ENCODE results near the gene CHCHD10. TPM values are rescaled to one million over a fixed set of nuclear protein-coding genes. Genes with fewer than 3 reads are reported as not detected.

CHCHD10 gene
- total and polyA plus RNA-seq, 9 donors = 2.7 to 40.5 (median 20.1) TPM

DNA sequence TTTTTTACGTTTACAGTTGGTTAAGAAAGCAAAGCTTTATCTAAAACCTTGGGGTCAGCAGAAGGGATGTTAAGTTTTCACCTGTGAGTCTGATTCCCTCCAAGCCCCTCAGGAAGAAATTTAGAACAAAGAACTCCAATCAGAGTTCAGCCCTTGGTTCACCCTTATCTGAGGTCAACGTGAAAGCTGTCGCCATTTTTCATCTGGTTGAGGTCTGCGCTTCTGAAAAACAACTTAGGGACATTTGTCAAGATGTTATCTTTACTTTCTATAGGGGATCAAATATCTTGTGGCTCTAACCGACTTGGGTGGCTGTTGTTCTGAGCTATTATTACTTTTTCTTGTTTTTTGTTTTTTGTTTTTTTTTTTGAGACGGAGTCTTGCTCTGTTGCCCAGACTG, 46.9 kb downstream of the CHCHD10 start:
- Histone ChIP-seq H3K27ac (no peak overlapping the region), H3K27me3 (no peaks in the 10 kb centered on the region), H3K4me1 (ENCODE audit: insufficient read depth) (peaks cover 4% of the 10 kb centered on the region), H3K4me3 (no peak overlapping the region), H3K36me3 (no peaks in the 10 kb centered on the region), H3K9me3 (no peaks in the 10 kb centered on the region)
- DNase-seq = no peak
- TF ChIP-seq EP300 (IDR thresholded peaks at IDR 0.05) (no peak), POLR2A (IDR thresholded peaks at IDR 0.05) (no peak)
- TF ChIP-seq, protein P1, sequence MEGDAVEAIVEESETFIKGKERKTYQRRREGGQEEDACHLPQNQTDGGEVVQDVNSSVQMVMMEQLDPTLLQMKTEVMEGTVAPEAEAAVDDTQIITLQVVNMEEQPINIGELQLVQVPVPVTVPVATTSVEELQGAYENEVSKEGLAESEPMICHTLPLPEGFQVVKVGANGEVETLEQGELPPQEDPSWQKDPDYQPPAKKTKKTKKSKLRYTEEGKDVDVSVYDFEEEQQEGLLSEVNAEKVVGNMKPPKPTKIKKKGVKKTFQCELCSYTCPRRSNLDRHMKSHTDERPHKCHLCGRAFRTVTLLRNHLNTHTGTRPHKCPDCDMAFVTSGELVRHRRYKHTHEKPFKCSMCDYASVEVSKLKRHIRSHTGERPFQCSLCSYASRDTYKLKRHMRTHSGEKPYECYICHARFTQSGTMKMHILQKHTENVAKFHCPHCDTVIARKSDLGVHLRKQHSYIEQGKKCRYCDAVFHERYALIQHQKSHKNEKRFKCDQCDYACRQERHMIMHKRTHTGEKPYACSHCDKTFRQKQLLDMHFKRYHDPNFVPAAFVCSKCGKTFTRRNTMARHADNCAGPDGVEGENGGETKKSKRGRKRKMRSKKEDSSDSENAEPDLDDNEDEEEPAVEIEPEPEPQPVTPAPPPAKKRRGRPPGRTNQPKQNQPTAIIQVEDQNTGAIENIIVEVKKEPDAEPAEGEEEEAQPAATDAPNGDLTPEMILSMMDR (IDR thresholded peaks at IDR 0.05) = no peak
- intact Hi-C loops (cut with DNase I) = loop anchor here in 1 of 4 donors (2.0 kb wide), 1 partner anchor 46 kb away; the partner anchor contains the start of gene CHCHD10
- 61 to 67% (median 65%) methylated on average over 6 of the region's 6 CpGs for WGBS, 3 donors

DNA sequence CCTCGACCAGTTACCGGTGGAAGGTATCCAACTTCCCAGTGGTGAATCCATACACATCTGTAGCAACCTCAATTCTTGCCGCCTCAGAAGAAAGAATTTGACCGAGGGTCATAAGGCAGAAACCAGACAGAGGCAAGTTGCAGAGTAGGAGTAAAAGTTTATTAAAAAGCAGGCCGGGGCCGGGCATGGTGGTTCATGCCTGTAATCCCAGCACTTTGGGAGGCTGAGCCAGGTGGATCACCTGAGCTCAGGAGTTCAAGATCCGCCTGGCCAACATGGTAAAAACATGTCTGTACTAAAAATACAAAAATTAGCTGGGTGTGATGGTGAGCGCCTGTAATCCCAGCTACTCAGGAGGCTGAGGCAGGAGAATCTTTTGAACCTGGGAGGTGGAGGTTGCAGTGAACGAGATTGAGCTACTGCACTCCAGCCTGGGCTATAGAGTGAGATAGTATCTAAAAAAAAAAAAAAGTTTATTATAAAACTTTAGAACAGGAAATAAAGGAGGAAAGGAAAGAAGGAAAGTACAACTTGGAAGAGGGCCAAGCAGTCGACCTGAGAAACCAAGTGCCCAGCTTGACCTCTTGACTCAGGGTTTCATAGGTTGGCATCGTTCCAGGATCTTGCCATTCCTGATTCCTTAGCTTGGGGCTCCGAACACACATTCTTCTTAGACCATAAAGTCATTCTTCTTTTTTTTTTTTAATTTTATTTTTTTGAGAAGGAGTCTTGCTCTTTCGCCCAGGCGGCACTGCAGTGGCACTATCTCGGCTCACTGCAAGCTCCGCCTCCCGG, 49.2 kb downstream of the CHCHD10 start:
- Histone ChIP-seq H3K9me3 (no peaks in the 10 kb centered on the region), H3K4me1 (ENCODE audit: insufficient read depth) (peaks cover 5% of the 10 kb centered on the region), H3K27ac (no peak overlapping the region), H3K4me3 (no peak overlapping the region), H3K36me3 (no peaks in the 10 kb centered on the region), H3K27me3 (no peaks in the 10 kb centered on the region)
- no peak for DNase-seq
- TF ChIP-seq, protein P1 (IDR thresholded peaks at IDR 0.05) = no peak
- no peak for TF ChIP-seq EP300 (IDR thresholded peaks at IDR 0.05)
- TF ChIP-seq POLR2A (IDR thresholded peaks at IDR 0.05) = no peak
- WGBS, 3 donors = 85 to 87% (median 85%) methylated on average over 17 of the region's 17 CpGs
- intact Hi-C loops (cut with DNase I) = no loop called here

DNA sequence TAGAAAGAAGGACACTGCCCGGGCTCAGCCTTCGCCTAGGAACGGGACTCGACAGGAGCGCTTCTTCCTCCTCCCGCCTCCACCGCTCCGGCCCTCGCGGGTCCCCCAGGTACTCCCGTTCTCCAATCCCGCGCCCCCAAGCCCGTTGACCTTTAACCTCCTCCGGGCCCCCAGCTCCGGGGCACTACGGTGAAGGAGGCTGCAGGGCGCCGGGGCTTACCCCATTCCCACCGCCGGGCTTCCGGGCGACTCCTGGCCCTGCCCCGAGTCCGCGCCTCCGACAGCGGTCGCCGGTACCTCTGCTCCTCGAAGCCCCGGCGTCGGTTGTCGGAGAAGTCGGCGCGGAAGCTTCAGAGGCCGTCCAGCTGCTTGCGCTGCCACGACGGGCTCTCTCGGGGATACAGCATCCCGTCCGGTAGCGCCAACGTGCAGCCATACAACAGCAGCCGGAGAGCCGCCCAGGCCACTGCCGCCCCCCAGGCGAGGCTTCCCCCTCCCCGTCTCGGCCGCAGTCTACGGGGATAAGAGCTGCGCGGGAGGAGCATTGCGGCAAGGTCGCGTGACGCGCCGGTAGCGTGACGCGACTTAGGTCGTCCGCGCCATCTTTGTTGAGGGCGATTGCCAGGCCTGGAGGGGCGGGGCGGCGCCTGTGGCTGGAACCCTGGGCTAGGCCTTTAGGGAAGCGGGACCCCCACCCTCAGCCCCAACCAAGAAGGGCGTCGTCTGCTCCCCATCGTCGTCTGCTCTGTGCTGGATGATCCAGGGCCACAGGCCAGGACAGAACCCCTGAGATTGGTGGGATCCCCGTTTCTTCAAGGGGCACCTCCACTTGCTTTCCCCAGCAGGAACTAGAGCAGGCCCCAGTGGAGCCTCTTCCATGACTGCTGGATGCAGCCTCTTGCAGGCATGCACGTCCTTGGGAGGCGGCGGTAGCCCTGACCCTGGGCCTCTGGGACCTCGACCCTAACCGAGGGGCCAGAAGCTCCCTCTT, 50.7 kb downstream of the CHCHD10 start:
- Histone ChIP-seq H3K4me3 (peak overlapping the region; percentile 79), H3K9me3 (no peaks in the 10 kb centered on the region), H3K27me3 (no peaks in the 10 kb centered on the region), H3K36me3 (no peaks in the 10 kb centered on the region), H3K27ac (peak overlapping the region; percentile 31 to 64), H3K4me1 (ENCODE audit: insufficient read depth) (peaks cover 5% of the 10 kb centered on the region)
- 2 to 4% (median 2%) methylated on average over 77 to 84 of the region's 84 CpGs for WGBS, 3 donors
- peak; percentile 88 to 92 (median 91) for DNase-seq
- TF ChIP-seq EP300 (IDR thresholded peaks at IDR 0.05) (no peak), POLR2A (IDR thresholded peaks at IDR 0.05) (peak; percentile 68)
- TF ChIP-seq, protein P1 (IDR thresholded peaks at IDR 0.05) = peak in 1 of 3 donors; percentile 20
- intact Hi-C loops (cut with DNase I) = no loop called here

Other genes starting within 250 kb of the CHCHD10 start
- gene IGLL1, start 187.7 kb downstream of the CHCHD10 start, total RNA-seq = under 1 TPM in 1 of 7 donors, not detected in 6; 0.34 TPM
- not detected for gene IGLL1, start 187.7 kb downstream of the CHCHD10 start, polyA plus RNA-seq
- gene DRICH1, start 135.7 kb downstream of the CHCHD10 start, total RNA-seq = 1 to 10 TPM in 3 of 7 donors, under 1 TPM in 3, not detected in 1; 0.62 to 3.6 (median 1.0) TPM
- gene DRICH1, start 135.7 kb downstream of the CHCHD10 start, polyA plus RNA-seq = under 1 TPM; 0.32 to 0.35 TPM
- under 1 TPM in 1 of 7 donors, not detected in 6; 0.20 TPM for gene RGL4, start 77.0 kb downstream of the CHCHD10 start, total RNA-seq
- gene RGL4, start 77.0 kb downstream of the CHCHD10 start, polyA plus RNA-seq = under 1 TPM in 1 of 2 donors, not detected in 1; 0.31 TPM
- gene ZNF70, start 16.9 kb downstream of the CHCHD10 start, total RNA-seq = 10 to 100 TPM in 5 of 7 donors, 1 to 10 TPM in 2; 4.8 to 21.6 (median 17.8) TPM
- gene ZNF70, start 16.9 kb downstream of the CHCHD10 start, polyA plus RNA-seq = 1 to 10 TPM; 3.8 to 6.4 TPM
- gene VPREB3, start 13.5 kb downstream of the CHCHD10 start, total RNA-seq = 1 to 10 TPM in 1 of 7 donors, not detected in 6; 2.8 TPM
- gene VPREB3, start 13.5 kb downstream of the CHCHD10 start, polyA plus RNA-seq = not detected
- 1 to 10 TPM in 4 of 7 donors, under 1 TPM in 3; 0.48 to 6.5 (median 1.1) TPM for gene C22orf15, start 5.0 kb downstream of the CHCHD10 start, total RNA-seq
- gene C22orf15, start 5.0 kb downstream of the CHCHD10 start, polyA plus RNA-seq = under 1 TPM; 0.28 to 0.77 TPM
- 10 to 100 TPM in 4 of 7 donors, 1 to 10 TPM in 3; 1.4 to 59.7 (median 12.1) TPM for gene MMP11, start 4.9 kb upstream of the CHCHD10 start, total RNA-seq
- 10 to 100 TPM in 1 of 2 donors, 1 to 10 TPM in 1; 1.4 to 11.4 TPM for gene MMP11, start 4.9 kb upstream of the CHCHD10 start, polyA plus RNA-seq
- 100 to 1,000 TPM in 1 of 7 donors, 10 to 100 TPM in 6; 47.1 to 107 (median 87.3) TPM for gene SMARCB1, start 19.0 kb upstream of the CHCHD10 start, total RNA-seq
- 10 to 100 TPM; 75.4 to 87.0 TPM for gene SMARCB1, start 19.0 kb upstream of the CHCHD10 start, polyA plus RNA-seq
- 1 to 10 TPM in 5 of 7 donors, under 1 TPM in 2; 0.76 to 3.9 (median 2.0) TPM for gene DERL3, start 71.0 kb upstream of the CHCHD10 start, total RNA-seq
- gene DERL3, start 71.0 kb upstream of the CHCHD10 start, polyA plus RNA-seq = 1 to 10 TPM in 1 of 2 donors, under 1 TPM in 1; 0.45 to 1.5 TPM
- gene SLC2A11, start 89.9 kb upstream of the CHCHD10 start, total RNA-seq = 10 to 100 TPM; 14.2 to 25.3 (median 17.2) TPM
- gene SLC2A11, start 89.9 kb upstream of the CHCHD10 start, polyA plus RNA-seq = 10 to 100 TPM; 13.7 to 15.0 TPM
- 100 to 1,000 TPM; 194 to 426 (median 362) TPM for gene MIF, start 126.4 kb upstream of the CHCHD10 start, total RNA-seq
- 100 to 1,000 TPM in 1 of 2 donors, 1 to 10 TPM in 1; 1.1 to 289 TPM for gene MIF, start 126.4 kb upstream of the CHCHD10 start, polyA plus RNA-seq
- 10 to 100 TPM in 6 of 7 donors, 1 to 10 TPM in 1; 5.8 to 20.9 (median 14.1) TPM for gene GSTT2B, start 193.2 kb upstream of the CHCHD10 start, total RNA-seq
- 10 to 100 TPM; 11.1 to 11.8 TPM for gene GSTT2B, start 193.2 kb upstream of the CHCHD10 start, polyA plus RNA-seq
- gene DDTL, start 198.9 kb upstream of the CHCHD10 start, total RNA-seq = 1 to 10 TPM in 5 of 7 donors, not detected in 2; 2.8 to 5.1 (median 3.4) TPM
- 1 to 10 TPM; 1.4 to 1.6 TPM for gene DDTL, start 198.9 kb upstream of the CHCHD10 start, polyA plus RNA-seq
- gene DDT, start 206.5 kb upstream of the CHCHD10 start, total RNA-seq = 100 to 1,000 TPM in 3 of 7 donors, 10 to 100 TPM in 4; 73.5 to 115 (median 90.0) TPM
- gene DDT, start 206.5 kb upstream of the CHCHD10 start, polyA plus RNA-seq = 100 to 1,000 TPM in 1 of 2 donors, 10 to 100 TPM in 1; 34.6 to 236 TPM
- 1 to 10 TPM in 1 of 7 donors, under 1 TPM in 2, not detected in 4; 0.67 to 1.4 (median 0.98) TPM for gene GSTT2, start 212.2 kb upstream of the CHCHD10 start, total RNA-seq
- 1 to 10 TPM in 1 of 2 donors, under 1 TPM in 1; 0.33 to 1.8 TPM for gene GSTT2, start 212.2 kb upstream of the CHCHD10 start, polyA plus RNA-seq
- not detected for gene GSTT4, start 237.5 kb upstream of the CHCHD10 start, total RNA-seq
- gene GSTT4, start 237.5 kb upstream of the CHCHD10 start, polyA plus RNA-seq = not detected
- 10 to 100 TPM; 26.3 to 68.0 (median 50.2) TPM for gene CABIN1, start 243.3 kb upstream of the CHCHD10 start, total RNA-seq
- gene CABIN1, start 243.3 kb upstream of the CHCHD10 start, polyA plus RNA-seq = 10 to 100 TPM; 15.7 to 25.1 TPM